Ovary (tissue), 9 donors: Measurements from ENCODE around the gene PLAC8L1. TPM values are rescaled to one million over a fixed set of nuclear protein-coding genes. Genes with fewer than 3 reads are reported as not detected.

Experiments used
- DNase-seq, 5 donors: peaks; one replicate each; pipeline ENCODE4 v3.0.0-alpha.2; 2019 to 2020
- H3K27ac ChIP-seq, 2 donors: fragments of 200-600 bp; one replicate each; pipeline versions ENCODE4 v1.5.1 to v1.8.0; 2019 to 2022
- H3K27me3 ChIP-seq: fragments of 200-600 bp; one replicate; pipeline ENCODE4 v1.8.0; 2022
- H3K36me3 ChIP-seq: fragments of 200-600 bp; sonication (generic); one replicate; pipeline ENCODE4 v1.5.1; 2019
- H3K4me1 ChIP-seq: one replicate; pipeline ENCODE4 v1.8.1; 2013; ENCODE audit warnings: mild to moderate bottlenecking, moderate library complexity; ENCODE audit not compliant: insufficient read depth
- H3K4me3 ChIP-seq: fragments of 200-600 bp; sonication (generic); one replicate; pipeline ENCODE4 v1.5.1; 2017
- H3K9me3 ChIP-seq, 2 donors: fragments of 200-600 bp in 1 of 2; sonication (generic) in 1 of 2; one replicate each; pipeline versions ENCODE4 v1.5.1 to v1.8.1; 2013 to 2019; ENCODE audit warnings: mild to moderate bottlenecking in 1 of 2, moderate library complexity in 1 of 2
- CTCF ChIP-seq, 3 donors: fragments of 450-650 bp in 2 of 3; fragments of 200-600 bp in 1 of 3; IDR thresholded peaks; one replicate each; pipeline versions ENCODE4 v1.5.1 to v1.8.0; 2016 to 2022; ENCODE audit warnings: antibody characterized with exemption in 3 of 3, mild to moderate bottlenecking in 1 of 3
- EP300 ChIP-seq: sonication (generic); formaldehyde crosslinking; IDR thresholded peaks from one replicate; pipeline ENCODE4 v1.6.1; 2017; ENCODE audit warnings: antibody characterized with exemption
- POLR2A ChIP-seq: fragments of 450-650 bp; IDR thresholded peaks from one replicate; pipeline ENCODE4 v1.6.1; 2017; ENCODE audit warnings: antibody characterized with exemption, mild to moderate bottlenecking, moderate library complexity
- WGBS, 3 donors: extraction: QIAGEN DNeasy Blood & Tissue Kit in 1 of 3; methylation state at CpG; one replicate each; pipeline versions ENCODE4 v1.1.5 to v1.1.7; 2013 to 2017; 5-methylcytosine and 5-hydroxymethylcytosine counted together
- intact Hi-C, 4 donors: fragments of 100-400 bp; cut with DNase I; formaldehyde crosslinking; loops; one replicate each; pipeline versions ENCODE4 v1.11.0 to v1.15.1; 2022 to 2023
- polyA plus RNA-seq, 2 donors: library from polyadenylated mRNA; stranded (reverse); fragments of 200-250 nt in 1 of 2; fragments of 350-450 nt in 1 of 2; fragmentation: Illumina TruSeq in 1 of 2; extraction: RNeasy Lipid Tissue Mini Kit (QIAGEN cat#74804) in 1 of 2; gene quantifications; one replicate each; pipeline ENCODE4 v1.2.3, GENCODE V29; 2013 to 2014
- total RNA-seq, 7 donors: library from RNA; depleted of rRNA in 2 of 7; stranded (reverse); fragments of >200 nt in 2 of 7; fragmentation: NEBNext Ultra II Directional in 3 of 7; extraction: Animal tissue kit (Norgen Biotek cat#: 25700) in 3 of 7; gene quantifications; one replicate each; pipeline versions ENCODE4 v1.1.0 to v1.2.4, GENCODE V29; 2016 to 2023
- donor health status: DM: no; HTN: no; CAD: no; lungs with moderate emphysema.
- donor health status: DM: no; HTN: no; CAD: no.
- donor health status: Bipolar disorder and iron deficiency.
- donor health status: DM: yes; HTN: yes; CAD: no.
- donor health status: DM: no; HTN: no; CAD: no.
- donor health status: DM: yes; HTN: yes; CAD: no.

PLAC8L1 gene
- total and polyA plus RNA-seq, 9 donors = 0.70 to 0.78 (median 0.78) TPM; not detected in 6

DNA sequence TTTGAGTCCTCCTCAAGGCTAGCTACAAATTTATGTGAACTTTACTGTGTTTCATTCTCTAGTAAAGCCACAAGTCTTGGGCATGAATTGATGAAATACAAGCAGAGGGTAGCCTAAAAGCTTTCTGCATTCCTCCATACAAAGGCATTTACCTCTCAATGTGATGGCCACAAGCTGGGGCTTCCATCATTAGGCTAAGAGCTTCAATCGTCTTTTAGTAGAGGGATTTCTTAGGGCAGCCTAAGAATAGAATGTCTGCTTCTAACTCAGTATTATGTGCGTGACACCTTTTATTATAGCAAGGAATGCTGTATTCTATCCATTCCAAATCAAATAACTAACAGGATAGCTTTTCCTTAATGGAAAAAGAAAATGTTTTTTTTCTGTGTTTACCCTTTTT is 3.7 kb downstream of the PLAC8L1 start:
- Histone ChIP-seq H3K9me3 (no peaks in the 10 kb centered on the region), H3K4me1 (no peaks in the 10 kb centered on the region), H3K4me3 (no peak overlapping the region), H3K27me3 (no peaks in the 10 kb centered on the region), H3K36me3 (no peaks in the 10 kb centered on the region), H3K27ac (no peak overlapping the region)
- intact Hi-C loops = no loop called here
- DNase-seq = no peak
- WGBS, 3 donors = 76 to 83% (median 82%) methylated on average over 2 of the region's 2 CpGs
- TF ChIP-seq EP300 (no peak), CTCF (IDR thresholded peaks at IDR 0.05) (no peak), POLR2A (no peak)

DNA sequence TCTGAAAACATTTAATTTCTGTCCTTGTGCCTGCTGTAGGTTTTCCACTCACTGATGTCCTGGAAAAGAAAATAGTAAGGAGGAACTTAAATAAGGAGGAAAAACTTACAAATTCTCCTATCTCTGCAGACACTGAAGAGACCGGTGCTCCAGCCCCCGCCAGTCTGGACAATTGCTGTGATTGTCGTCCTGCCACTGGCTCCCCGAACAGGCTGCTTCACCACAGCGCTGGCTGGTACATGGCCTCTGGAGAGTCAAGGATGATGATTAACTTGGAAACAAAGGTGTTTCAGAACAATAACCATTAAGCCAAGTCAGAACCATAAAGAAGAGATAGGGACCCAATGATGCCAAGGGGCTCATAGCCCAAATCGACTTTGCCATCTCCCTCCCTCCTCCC is 7.3 kb downstream of the PLAC8L1 start:
- H3K4me3 ChIP-seq = no peak overlapping the region
- no peak overlapping the region for H3K27ac ChIP-seq
- intact Hi-C loops = no loop called here
- DNase-seq = no peak
- no peaks in the 10 kb centered on the region for H3K36me3 ChIP-seq
- no peaks in the 10 kb centered on the region for H3K9me3 ChIP-seq
- H3K27me3 ChIP-seq = no peaks in the 10 kb centered on the region
- 68 to 76% (median 70%) methylated on average over 6 of the region's 6 CpGs for WGBS, 3 donors
- no peaks in the 10 kb centered on the region for H3K4me1 ChIP-seq
- TF ChIP-seq EP300 (no peak), POLR2A (no peak), CTCF (IDR thresholded peaks at IDR 0.05) (no peak)

GRCh38 chr5:146091881-146092280 is 13.5 kb downstream of the PLAC8L1 start:
- DNase-seq = no peak
- 81 to 93% (median 90%) methylated on average over 3 of the region's 3 CpGs for WGBS, 3 donors
- no peaks in the 10 kb centered on the region for H3K36me3 ChIP-seq
- H3K27me3 ChIP-seq = no peaks in the 10 kb centered on the region
- no peaks in the 10 kb centered on the region for H3K9me3 ChIP-seq
- no peak overlapping the region for H3K4me3 ChIP-seq
- no peak overlapping the region for H3K27ac ChIP-seq
- H3K4me1 ChIP-seq = no peaks in the 10 kb centered on the region
- TF ChIP-seq CTCF (IDR thresholded peaks at IDR 0.05) = no peak
- TF ChIP-seq POLR2A = no peak
- no peak for TF ChIP-seq EP300
- intact Hi-C loops = no loop called here

- H3K36me3 ChIP-seq = no peaks in the 10 kb centered on the region
- intact Hi-C loops = no loop called here
- no peak overlapping the region for H3K4me3 ChIP-seq
- DNase-seq = no peak
- no peak for TF ChIP-seq POLR2A
- no peak for TF ChIP-seq CTCF (IDR thresholded peaks at IDR 0.05)
- TF ChIP-seq EP300 = no peak
- no peaks in the 10 kb centered on the region for H3K27me3 ChIP-seq
- H3K4me1 ChIP-seq = no peaks in the 10 kb centered on the region
- no peak overlapping the region for H3K27ac ChIP-seq
- H3K9me3 ChIP-seq = no peaks in the 10 kb centered on the region
Measured at GRCh38 chr5:146089287-146089686, 16.1 kb downstream of the PLAC8L1 start.

DNA sequence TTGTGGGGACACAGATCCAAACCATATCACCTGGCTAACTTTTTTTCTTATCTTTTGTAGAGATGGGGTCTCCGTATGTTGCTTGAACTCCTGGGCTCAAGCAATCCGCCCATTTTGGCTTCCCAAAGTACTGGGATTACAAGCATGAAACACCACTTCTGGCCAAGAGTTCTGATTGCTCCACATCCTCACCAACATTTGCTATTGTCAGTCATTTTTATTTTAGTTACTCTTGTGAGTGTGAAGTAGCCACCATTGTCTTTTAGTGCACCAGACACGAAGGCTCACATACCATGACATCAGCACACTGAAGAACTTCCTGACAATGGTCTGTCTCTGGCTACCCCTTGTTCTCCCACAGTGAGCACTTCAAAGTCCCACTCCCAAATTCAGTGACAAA is 17.3 kb downstream of the PLAC8L1 start:
- H3K27me3 ChIP-seq = no peaks in the 10 kb centered on the region
- H3K27ac ChIP-seq = no peak overlapping the region
- 91 to 97% (median 95%) methylated on average over 3 of the region's 3 CpGs for WGBS, 3 donors
- intact Hi-C loops = no loop called here
- H3K9me3 ChIP-seq = no peaks in the 10 kb centered on the region
- DNase-seq = no peak
- no peaks in the 10 kb centered on the region for H3K36me3 ChIP-seq
- H3K4me3 ChIP-seq = no peak overlapping the region
- no peaks in the 10 kb centered on the region for H3K4me1 ChIP-seq
- no peak for TF ChIP-seq EP300
- no peak for TF ChIP-seq POLR2A
- no peak for TF ChIP-seq CTCF (IDR thresholded peaks at IDR 0.05)
